Measurements from ENCODE around the gene OR10G7. TPM values are rescaled to one million over a fixed set of nuclear protein-coding genes. Genes with fewer than 3 reads are reported as not detected.

The OR10G7 gene
- total RNA-seq, 1 experiment from 2014 or later = not detected

- H3K27me3 ChIP-seq (ENCODE audit: control insufficient read depth, insufficient read depth, low read length) = peaks cover 5% of the 10 kb centered on the region; the same call in 1 of the 2 replicates
- in situ Hi-C loops (cut with HindIII; ENCODE audit: low pct_unique_long_range_greater_than_20kb, low sequenced_read_pairs) = no loop called here
- H3K27ac ChIP-seq (ENCODE audit: low read length) = no peak overlapping the region
- intact Hi-C loops (cut with micrococcal nuclease; ENCODE audit: unreplicated experiment) = no loop called here
- POLR2A ChIA-PET = no interaction called here
- DNase-seq (ENCODE audit: low read depth, low spot score) (no peak), ATAC-seq (no peak)
- TF ChIP-seq TCF7L2 (IDR thresholded peaks at IDR 0.05; ENCODE audit: low read depth, low read length) (no peak), REST (IDR thresholded peaks at IDR 0.05; ENCODE audit: insufficient read depth in 1 of 2, low read depth in 2 of 2, low read length in 1 of 2) (no peak), POLR2AphosphoS5 (IDR thresholded peaks at IDR 0.05; ENCODE audit: low read depth, low read length) (no peak), SIN3A (IDR thresholded peaks at IDR 0.05; ENCODE audit: borderline replicate concordance, insufficient read depth, low read depth, low read length) (no peak), CTCF (IDR thresholded peaks at IDR 0.05) (no peak)
- no TSS peak for BruUV-seq (replicated peaks)
- no peak overlapping the region for H3K4me3 ChIP-seq (ENCODE audit: low read depth in 2 of 2, low read length in 2 of 2)
- H3K36me3 ChIP-seq (ENCODE audit: control insufficient read depth, insufficient read depth, low read length) = no peaks in the 10 kb centered on the region
- CTCF ChIA-PET = no interaction called here
- H3K4me1 ChIP-seq (ENCODE audit: control insufficient read depth, insufficient read depth, low read length) = no peaks in the 10 kb centered on the region
- H3K9me3 ChIP-seq (ENCODE audit: control insufficient read depth, insufficient read depth, low read depth, low read length) = no peaks in the 10 kb centered on the region
Measured at GRCh38 chr11:124080327-124081001, 39.3 kb upstream of the OR10G7 start.

GRCh38 chr11:124079631-124080326, 38.7 kb upstream of the OR10G7 start:
- in situ Hi-C loops (cut with HindIII; ENCODE audit: low pct_unique_long_range_greater_than_20kb, low sequenced_read_pairs) (no loop called here), intact Hi-C loops (cut with micrococcal nuclease; ENCODE audit: unreplicated experiment) (loop anchor here (10.0 kb wide), 1 partner anchor 245 kb away; the partner anchor contains the start of gene OR8D2)
- ATAC-seq (no peak), DNase-seq (ENCODE audit: low read depth, low spot score) (no peak)
- no peaks in the 10 kb centered on the region for H3K36me3 ChIP-seq (ENCODE audit: control insufficient read depth, insufficient read depth, low read length)
- no peaks in the 10 kb centered on the region for H3K9me3 ChIP-seq (ENCODE audit: control insufficient read depth, insufficient read depth, low read depth, low read length)
- ChIA-PET CTCF (no interaction called here), POLR2A (no interaction called here)
- no TSS peak for BruUV-seq (replicated peaks)
- H3K27me3 ChIP-seq (ENCODE audit: control insufficient read depth, insufficient read depth, low read length) = peaks cover 5% of the 10 kb centered on the region; the same call in 1 of the 2 replicates
- TF ChIP-seq SIN3A (IDR thresholded peaks at IDR 0.05; ENCODE audit: borderline replicate concordance, insufficient read depth, low read depth, low read length) = no peak
- no peak for TF ChIP-seq TCF7L2 (IDR thresholded peaks at IDR 0.05; ENCODE audit: low read depth, low read length)
- TF ChIP-seq POLR2AphosphoS5 (IDR thresholded peaks at IDR 0.05; ENCODE audit: low read depth, low read length) = no peak
- no peaks in the 10 kb centered on the region for H3K4me1 ChIP-seq (ENCODE audit: control insufficient read depth, insufficient read depth, low read length)
- no peak overlapping the region for H3K4me3 ChIP-seq (ENCODE audit: low read depth in 2 of 2, low read length in 2 of 2)
- no peak overlapping the region for H3K27ac ChIP-seq (ENCODE audit: low read length)

All from Panc1 (cell line).